ENCODE data around the gene ITPRID2.

ITPRID2 gene

DNA sequence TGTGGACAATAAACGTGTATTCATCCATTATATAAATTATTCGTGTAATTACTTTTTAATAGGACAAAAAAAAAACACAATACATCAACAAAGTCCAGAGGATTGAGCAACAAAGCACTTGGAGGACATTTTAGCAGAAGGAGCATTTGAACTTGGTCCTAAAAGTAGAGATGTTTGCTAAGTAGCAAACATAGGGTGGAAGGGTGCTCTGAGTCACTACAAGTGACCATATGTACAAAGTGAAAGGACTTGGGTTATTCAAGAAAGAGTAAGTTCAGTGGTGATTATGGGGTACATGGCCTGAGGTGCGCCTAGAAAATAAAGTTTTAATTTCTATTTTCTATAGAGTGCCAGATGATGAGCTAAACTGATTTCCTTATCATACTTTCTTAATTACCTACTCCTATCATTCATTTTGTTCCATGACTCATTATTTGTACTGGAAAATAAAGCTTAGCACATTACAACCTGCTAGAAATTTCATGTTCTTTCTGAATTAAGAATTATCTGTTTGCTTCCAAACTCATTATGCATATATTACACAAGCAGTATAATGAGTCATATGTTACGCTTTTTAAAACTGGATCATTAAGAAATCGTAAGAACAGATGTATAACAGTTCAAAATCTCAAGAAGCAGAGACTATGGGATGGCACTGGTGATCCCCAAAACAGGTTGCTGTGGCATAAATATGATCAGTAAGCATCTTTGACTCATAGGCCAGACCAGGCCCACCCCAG is 81.1 kb downstream of the ITPRID2 start:
- TF ChIP-seq, protein P1, sequence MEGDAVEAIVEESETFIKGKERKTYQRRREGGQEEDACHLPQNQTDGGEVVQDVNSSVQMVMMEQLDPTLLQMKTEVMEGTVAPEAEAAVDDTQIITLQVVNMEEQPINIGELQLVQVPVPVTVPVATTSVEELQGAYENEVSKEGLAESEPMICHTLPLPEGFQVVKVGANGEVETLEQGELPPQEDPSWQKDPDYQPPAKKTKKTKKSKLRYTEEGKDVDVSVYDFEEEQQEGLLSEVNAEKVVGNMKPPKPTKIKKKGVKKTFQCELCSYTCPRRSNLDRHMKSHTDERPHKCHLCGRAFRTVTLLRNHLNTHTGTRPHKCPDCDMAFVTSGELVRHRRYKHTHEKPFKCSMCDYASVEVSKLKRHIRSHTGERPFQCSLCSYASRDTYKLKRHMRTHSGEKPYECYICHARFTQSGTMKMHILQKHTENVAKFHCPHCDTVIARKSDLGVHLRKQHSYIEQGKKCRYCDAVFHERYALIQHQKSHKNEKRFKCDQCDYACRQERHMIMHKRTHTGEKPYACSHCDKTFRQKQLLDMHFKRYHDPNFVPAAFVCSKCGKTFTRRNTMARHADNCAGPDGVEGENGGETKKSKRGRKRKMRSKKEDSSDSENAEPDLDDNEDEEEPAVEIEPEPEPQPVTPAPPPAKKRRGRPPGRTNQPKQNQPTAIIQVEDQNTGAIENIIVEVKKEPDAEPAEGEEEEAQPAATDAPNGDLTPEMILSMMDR (IDR thresholded peaks at IDR 0.05; ENCODE audit: unreplicated experiment in 3 of 3) = no peak
- Mint-ChIP-seq H3K4me3 (no peak overlapping the region), H3K27ac (no peak overlapping the region), H3K4me1 (no peaks in the 10 kb centered on the region), H3K36me3 (ENCODE audit: low read depth) (no peaks in the 10 kb centered on the region), H3K27me3 (ENCODE audit: low read depth) (no peaks in the 10 kb centered on the region), H3K9me3 (peaks cover 2% of the 10 kb centered on the region)

DNA sequence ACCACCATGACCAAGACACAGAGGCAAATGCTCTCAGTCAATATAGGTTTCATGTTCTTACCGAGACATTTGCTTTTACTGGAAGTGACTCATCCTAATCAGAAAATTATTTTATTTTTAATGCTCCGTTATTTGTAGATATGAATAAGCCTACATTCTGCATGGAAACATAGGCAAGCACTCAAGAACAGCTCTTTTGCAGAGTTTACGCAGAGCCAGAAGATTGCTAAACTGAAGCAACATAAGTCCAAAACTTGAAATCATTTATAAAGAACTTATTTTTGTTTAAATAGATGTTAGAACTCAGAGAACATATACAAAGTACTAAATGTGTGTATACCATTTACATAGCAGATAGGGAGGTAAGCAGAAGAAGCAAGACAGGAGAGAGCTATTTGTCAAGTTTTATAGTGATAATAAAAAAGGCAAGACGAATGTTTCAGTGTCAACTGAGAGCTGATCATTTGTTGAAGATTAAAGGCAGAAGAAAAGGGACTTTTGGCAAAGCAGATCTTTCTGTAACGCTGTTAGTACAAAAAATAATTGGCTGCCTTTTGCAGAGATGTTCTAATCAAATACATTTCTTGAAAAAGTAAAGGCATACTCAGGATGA is 81.7 kb downstream of the ITPRID2 start:
- Mint-ChIP-seq H3K36me3 (ENCODE audit: low read depth) (no peaks in the 10 kb centered on the region), H3K9me3 (peaks cover 2% of the 10 kb centered on the region), H3K27ac (no peak overlapping the region), H3K4me1 (no peaks in the 10 kb centered on the region), H3K27me3 (ENCODE audit: low read depth) (no peaks in the 10 kb centered on the region), H3K4me3 (no peak overlapping the region)
- TF ChIP-seq, protein P1 (IDR thresholded peaks at IDR 0.05; ENCODE audit: unreplicated experiment in 3 of 3) = no peak

DNA sequence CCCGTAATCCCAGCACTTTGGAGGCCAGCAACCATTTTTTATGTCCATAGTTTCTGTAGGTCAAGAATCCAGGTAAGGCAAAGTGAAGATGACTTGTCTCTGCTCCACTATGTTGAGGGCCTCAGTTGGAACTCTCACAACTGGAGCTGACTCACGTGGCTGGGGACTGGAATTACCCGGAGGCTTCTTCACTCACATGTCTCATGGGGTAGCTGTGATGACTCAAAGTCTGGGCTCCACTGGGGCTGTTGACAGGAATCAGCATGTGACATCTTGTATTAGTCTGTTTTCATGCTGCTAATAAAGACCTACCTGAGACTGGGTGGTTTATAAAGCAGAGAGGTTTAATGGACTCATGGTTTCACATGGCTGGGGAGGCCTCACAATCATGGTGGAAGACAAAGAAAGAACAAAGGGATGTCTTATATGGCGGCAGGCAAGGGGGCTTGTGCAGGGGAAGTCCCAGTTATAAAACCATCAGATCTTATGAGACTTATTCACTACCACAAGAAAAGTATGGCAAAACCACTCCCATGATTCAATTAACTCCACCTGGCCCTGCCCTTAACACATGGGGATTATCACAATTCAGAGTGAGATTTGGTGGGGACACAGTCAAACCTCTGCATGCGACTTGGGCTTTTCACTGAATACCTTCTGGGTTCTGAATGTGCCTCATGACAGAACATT is 86.3 kb downstream of the ITPRID2 start:
- H3K4me3 Mint-ChIP-seq = no peak overlapping the region
- no peaks in the 10 kb centered on the region for H3K9me3 Mint-ChIP-seq
- no peaks in the 10 kb centered on the region for H3K4me1 Mint-ChIP-seq
- no peaks in the 10 kb centered on the region for H3K36me3 Mint-ChIP-seq (ENCODE audit: low read depth)
- no peak overlapping the region for H3K27ac Mint-ChIP-seq
- H3K27me3 Mint-ChIP-seq (ENCODE audit: low read depth) = no peaks in the 10 kb centered on the region
- TF ChIP-seq, protein P1 (IDR thresholded peaks at IDR 0.05; ENCODE audit: unreplicated experiment in 3 of 3) = no peak

DNA sequence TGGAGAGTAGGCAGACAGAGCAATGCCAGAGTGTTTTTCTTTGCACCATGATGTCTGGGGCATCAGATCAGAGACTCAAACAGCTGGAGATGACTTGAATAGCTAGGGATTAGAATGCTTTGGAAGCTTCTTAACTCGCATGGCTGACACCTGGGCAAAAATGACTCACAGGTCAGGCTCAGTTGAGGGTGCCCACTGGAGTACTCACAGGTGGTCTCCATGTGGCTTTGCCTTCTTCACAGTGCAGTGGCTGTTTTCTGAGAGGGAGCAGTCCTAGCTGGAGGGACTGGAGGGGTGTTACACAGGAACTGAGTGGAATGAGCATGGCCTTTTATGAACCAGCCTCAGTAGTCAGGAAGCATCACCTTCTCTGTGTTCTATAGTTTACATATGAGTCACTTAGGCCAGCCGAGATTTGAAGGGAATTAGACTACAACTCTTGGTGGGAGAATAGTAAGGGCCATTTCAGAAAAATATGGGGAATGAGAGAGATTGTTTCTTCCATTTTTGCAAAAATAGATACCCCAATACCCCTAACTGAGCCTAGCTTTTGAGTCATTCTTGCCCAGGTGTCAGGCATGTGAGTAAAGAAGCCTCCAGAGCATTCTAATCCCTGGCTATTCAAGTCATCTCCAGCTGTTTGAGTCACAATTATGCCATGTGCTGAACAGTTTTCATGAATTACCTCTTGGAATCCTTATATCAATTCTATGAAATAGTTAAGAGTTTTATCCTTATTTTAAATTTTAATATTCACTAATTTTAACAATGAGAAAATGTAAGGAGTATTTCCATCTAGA is 87.0 kb downstream of the ITPRID2 start:
- Mint-ChIP-seq H3K27me3 (ENCODE audit: low read depth) (no peaks in the 10 kb centered on the region), H3K36me3 (ENCODE audit: low read depth) (no peaks in the 10 kb centered on the region), H3K4me1 (no peaks in the 10 kb centered on the region), H3K27ac (no peak overlapping the region), H3K4me3 (no peak overlapping the region), H3K9me3 (no peaks in the 10 kb centered on the region)
- TF ChIP-seq, protein P1 (IDR thresholded peaks at IDR 0.05; ENCODE audit: unreplicated experiment in 3 of 3) = no peak

All from nephron (organoid).